ENCODE measurements around the gene SLC24A5.

SLC24A5 gene

DNA sequence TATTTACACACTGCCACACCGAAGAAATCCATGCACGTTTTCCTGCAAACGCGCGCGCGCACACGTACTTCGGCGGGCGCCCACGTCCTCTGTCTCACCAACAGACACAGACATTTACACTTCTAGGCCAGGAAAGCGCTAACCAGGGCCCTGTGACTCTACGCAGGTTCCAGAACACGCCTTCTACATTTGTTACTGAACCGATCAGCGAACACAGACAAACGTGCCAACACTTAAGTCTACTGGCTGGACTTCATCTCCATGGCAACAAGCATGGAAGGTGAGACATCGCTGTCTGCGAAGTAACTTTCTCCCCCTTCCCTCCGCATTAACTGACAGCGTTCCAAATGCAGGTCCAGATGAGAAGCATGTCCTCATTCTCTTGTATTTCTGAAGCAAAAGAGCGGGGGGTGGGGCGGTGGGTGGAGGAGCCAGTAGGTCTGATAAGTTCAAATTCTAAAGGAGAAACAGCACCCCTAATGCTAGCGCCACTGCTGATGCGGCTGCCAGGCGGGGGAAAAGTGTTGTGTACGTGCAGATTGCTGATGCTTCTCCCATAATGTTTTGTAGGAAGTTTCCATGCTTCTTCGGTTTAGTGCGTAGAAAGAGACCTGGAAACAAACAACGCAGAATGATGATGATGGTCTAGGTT is 70.9 kb downstream of the SLC24A5 start, which contains the start of gene CTXN2:
Gene CTXN2 (plus strand): TSS at position 92 of the 652 bp plus-strand sequence. CDS start 9,636 bp downstream, outside the sequence.
- DNase-seq, result no peak

Measured in CD4-positive, alpha-beta T cell treated with Interleukin-10 for 1 hour (primary cell).